GM21526 (cell line): ENCODE results near the gene CLDN16.

Experiments
- ATAC-seq: cut with Tn5 transposase; IDR thresholded peaks from one replicate; pipeline ENCODE4 v1.9.1; 2021; ENCODE audit warnings: moderate library complexity; ENCODE audit not compliant: unreplicated experiment, low FRiP score

Gene CLDN16

GRCh38 chr3:190387578-190388213, at the start of gene CLDN16:
Gene CLDN16 (plus strand): TSS chr3:190388163. CDS start chr3:190388330, 167 bp downstream.
- no peak for ATAC-seq

- ATAC-seq = no peak
These were observed 49.2 kb upstream of the CLDN16 start for GRCh38 chr3:190338717-190339116.

- peak; percentile 83 for ATAC-seq
These were observed 48.8 kb upstream of the CLDN16 start for GRCh38 chr3:190339130-190339529.

GRCh38 chr3:190340071-190340470, 47.9 kb upstream of the CLDN16 start:
- ATAC-seq = no peak

GRCh38 chr3:190345027-190345821, 42.7 kb upstream of the CLDN16 start:
- ATAC-seq = no peak

- no peak for ATAC-seq
These were observed 42.1 kb upstream of the CLDN16 start for GRCh38 chr3:190345878-190346277.

- ATAC-seq = no peak
These were observed 41.4 kb upstream of the CLDN16 start for GRCh38 chr3:190346541-190346940.

- no peak for ATAC-seq
These were observed 35.0 kb upstream of the CLDN16 start for GRCh38 chr3:190352861-190353457.

GRCh38 chr3:190356246-190356645, 31.7 kb upstream of the CLDN16 start:
- no peak for ATAC-seq

GRCh38 chr3:190357468-190357867, 30.5 kb upstream of the CLDN16 start:
- no peak for ATAC-seq

GRCh38 chr3:190359813-190360212, 28.1 kb upstream of the CLDN16 start:
- no peak for ATAC-seq

- ATAC-seq = no peak
These were observed 27.7 kb upstream of the CLDN16 start for GRCh38 chr3:190360228-190360627.

- no peak for ATAC-seq
These were observed 26.2 kb upstream of the CLDN16 start for GRCh38 chr3:190361791-190362190.

GRCh38 chr3:190362258-190362657, 25.7 kb upstream of the CLDN16 start:
- ATAC-seq = no peak

GRCh38 chr3:190366133-190366532, 21.8 kb upstream of the CLDN16 start:
- no peak for ATAC-seq

- ATAC-seq = no peak
These were observed 19.1 kb upstream of the CLDN16 start for GRCh38 chr3:190368881-190369280.

GRCh38 chr3:190369668-190370295, 18.2 kb upstream of the CLDN16 start:
- no peak for ATAC-seq

GRCh38 chr3:190370369-190370768, 17.6 kb upstream of the CLDN16 start:
- ATAC-seq = no peak

GRCh38 chr3:190371152-190371551, 16.8 kb upstream of the CLDN16 start:
- no peak for ATAC-seq

- no peak for ATAC-seq
These were observed 12.7 kb upstream of the CLDN16 start for GRCh38 chr3:190375246-190375645.

- ATAC-seq = no peak
These were observed 12.3 kb upstream of the CLDN16 start for GRCh38 chr3:190375671-190376070.
